HepG2 (cell line): Measurements from ENCODE around the gene SERPINB1. TPM values are rescaled to one million over a fixed set of nuclear protein-coding genes. Genes with fewer than 3 reads are reported as not detected.
A peak's percentile ranks its signal among the peaks of the same experiment; 100 is the strongest.

Source experiments
- ATAC-seq: fragments of 200-7000 bp; cut with Tn5 transposase; 3 replicates; pipeline ENCODE4 v1.9.1; 2020; ENCODE audit warnings: mild to moderate bottlenecking, moderate library complexity
- BruUV-seq: library from RNA; stranded (reverse); fragments of 400-500 nt; replicated peaks from 2 replicates; lab custom pipeline; 2021; lab: Mats Ljungman, UMichigan
- CTCF ChIA-PET: fragments of 300-600 bp; formaldehyde crosslinking; extraction: SDS; loops from one replicate; lab custom pipeline; 2021; ENCODE audit warnings: low total read pairs, inconsistent platforms, low intra/inter-chr PET ratio; lab: Yijun Ruan, JAX
- POLR2A ChIA-PET: fragments of 350-600 bp; sonication (Branson Sonifier 250); formaldehyde crosslinking; loops from one replicate; lab custom pipeline; 2020; ENCODE audit warnings: antibody characterized with exemption, inconsistent platforms; lab: Yijun Ruan, JAX
- DNase-seq: peaks from one replicate; pipeline ENCODE4 v3.0.0-alpha.2; 2015; ENCODE audit warnings: low spot score
- FAIRE-seq: peaks from 3 replicates; lab custom pipeline; 2011; peaks lifted over from hg19 to GRCh38; lab: Jason Lieb, UNC
- H2AFZ ChIP-seq: one replicate; pipeline ENCODE4 v1.6.1; 2011; ENCODE audit warnings: low read length, inconsistent platforms
- H3K27ac ChIP-seq: fragments of 300-600 bp; 3 replicates; pipeline ENCODE4 v1.8.0; 2011; ENCODE audit warnings: mixed run types, mild to moderate bottlenecking, mixed read lengths, low read length, inconsistent platforms; ENCODE audit not compliant: insufficient read depth; ENCODE audit errors: extremely low read length
- H3K27me3 ChIP-seq, 2 experiments: fragments of 200-600 bp in 1 of 2; 2 replicates in 1 of 2; 3 replicates in 1 of 2; pipeline versions ENCODE4 v1.6.0 to v1.8.0; 2011; ENCODE audit warnings: low read length in 2 of 2, mild to moderate bottlenecking in 2 of 2, moderate library complexity in 2 of 2, inconsistent platforms in 1 of 2; ENCODE audit not compliant: insufficient read depth in 2 of 2, control insufficient read depth in 1 of 2
- H3K36me3 ChIP-seq, 2 experiments: fragments of 200-600 bp in 1 of 2; replicated peaks in 1 of 2; 2 replicates in 1 of 2; 3 replicates in 1 of 2; pipeline versions ENCODE4 v1.5.1 to v1.8.0; 2011; ENCODE audit warnings: low read length in 2 of 2, inconsistent platforms in 1 of 2; ENCODE audit not compliant: insufficient read depth in 2 of 2, control insufficient read depth in 1 of 2
- H3K4me1 ChIP-seq: 2 replicates; pipeline ENCODE4 v1.5.1; 2012; ENCODE audit warnings: low read length, inconsistent platforms; ENCODE audit not compliant: insufficient read depth
- H3K4me2 ChIP-seq: 2 replicates; pipeline ENCODE4 v1.6.0; 2011; ENCODE audit warnings: low read depth, low read length, inconsistent platforms
- H3K4me3 ChIP-seq, 3 experiments: fragments of 200-600 bp in 1 of 3; sonication (generic), shearing (Covaris generic) in 1 of 3; replicated peaks in 1 of 3; 2 replicates each; pipeline ENCODE4 v1.5.1; 2011 to 2016; ENCODE audit warnings: low read length in 3 of 3, inconsistent platforms in 2 of 3, low read depth in 2 of 3, mild to moderate bottlenecking in 2 of 3, control low read depth in 1 of 3, mixed read lengths in 1 of 3; ENCODE audit not compliant: insufficient read depth in 1 of 3
- H3K79me2 ChIP-seq: one replicate; pipeline ENCODE4 v1.6.1; 2011; ENCODE audit warnings: low read length, inconsistent platforms; ENCODE audit not compliant: insufficient read depth
- H3K9ac ChIP-seq: 2 replicates; pipeline ENCODE4 v1.6.0; 2011; ENCODE audit warnings: mild to moderate bottlenecking, low read depth, low read length, inconsistent platforms; ENCODE audit not compliant: insufficient read depth
- H3K9me3 ChIP-seq: 2 replicates; pipeline ENCODE4 v1.5.1; 2012; ENCODE audit warnings: mild to moderate bottlenecking, low read length
- H4K20me1 ChIP-seq: 2 replicates; pipeline ENCODE4 v1.6.0; 2011; ENCODE audit warnings: inconsistent platforms, mild to moderate bottlenecking, low read length, moderate library complexity; ENCODE audit not compliant: insufficient read depth
- ETV5 ChIP-seq: IDR thresholded peaks from 2 replicates; pipeline ENCODE4 v1.6.1; 2018; ENCODE audit warnings: missing biosample characterization, missing genetic modification reagents, inconsistent platforms, borderline replicate concordance
- HCFC1 ChIP-seq: fragments of 150-350 bp; IDR thresholded peaks from 2 replicates; pipeline ENCODE4 v1.6.1; 2014; ENCODE audit warnings: low read depth, low read length
- POGK ChIP-seq: sonication (generic); formaldehyde crosslinking; conservative IDR thresholded peaks from 2 replicates; pipeline ENCODE4 v1.8.0; 2022; ENCODE audit warnings: mild to moderate bottlenecking, moderate library complexity, missing genetic modification reagents
- SUZ12 ChIP-seq: fragments of 150-350 bp; IDR thresholded peaks from 2 replicates; pipeline ENCODE4 v1.6.1; 2014; ENCODE audit warnings: low read depth, low read length
- ZBTB33 ChIP-seq: sonication (generic); formaldehyde crosslinking; IDR thresholded peaks from 2 replicates; pipeline ENCODE4 v1.4.0; 2020; ENCODE audit warnings: missing genetic modification reagents
- ZNF142 ChIP-seq: sonication (generic); formaldehyde crosslinking; IDR thresholded peaks from 2 replicates; pipeline ENCODE4 v1.4.0; 2020; ENCODE audit warnings: missing genetic modification reagents
- ZNF230 ChIP-seq: sonication (generic); formaldehyde crosslinking; IDR thresholded peaks from 2 replicates; pipeline ENCODE4 v1.4.0; 2020; ENCODE audit warnings: mild to moderate bottlenecking, missing genetic modification reagents
- ZNF253 ChIP-seq: sonication (generic); formaldehyde crosslinking; IDR thresholded peaks from 2 replicates; pipeline ENCODE4 v1.8.0; 2022; ENCODE audit warnings: mild to moderate bottlenecking, missing genetic modification reagents, borderline replicate concordance
- ZSCAN29 ChIP-seq: sonication (generic); formaldehyde crosslinking; conservative IDR thresholded peaks from 2 replicates; pipeline ENCODE4 v1.4.0; 2020; ENCODE audit warnings: mild to moderate bottlenecking, missing genetic modification reagents
- WGBS: methylation state at CpG from one replicate; pipeline ENCODE4 v1.1.6; 2017; ENCODE audit warnings: low lambda C conversion rate; 5-methylcytosine and 5-hydroxymethylcytosine counted together
- in situ Hi-C: cut with HindIII; loops from 2 replicates; pipeline ENCODE4 v1.10.0; 2017; ENCODE audit warnings: low pct_unique_long_range_greater_than_20kb; ENCODE audit not compliant: extremely low pct_ligation_motif_present
- intact Hi-C: fragments of 100-400 bp; cut with micrococcal nuclease; formaldehyde crosslinking; loops from one replicate; pipeline ENCODE4 v1.10.0; 2022; ENCODE audit not compliant: unreplicated experiment
- polyA plus RNA-seq, 8 experiments: library from polyadenylated mRNA; depleted of rRNA in 3 of 8; stranded (reverse) in 7 of 8; unstranded in 1 of 8; fragments of >200 nt; fragmentation: Illumina TruSeq in 4 of 8; extraction: Trizol in 4 of 8; gene quantifications; 2 replicates each; pipeline versions ENCODE4 v1.2.1 to v1.2.3, GENCODE V29; 2011 to 2016; ENCODE audit warnings: low read depth in 4 of 8, missing spikeins in 1 of 8, mixed read lengths in 1 of 8; ENCODE audit not compliant: insufficient read depth in 1 of 8
- total RNA-seq, 5 experiments: library from RNA; depleted of rRNA; stranded (reverse); fragments of >200 nt; fragmentation: Illumina TruSeq; extraction: Trizol; gene quantifications; 2 replicates each; pipeline ENCODE4 v1.2.3, GENCODE V29; 2016; ENCODE audit warnings: low read depth in 1 of 5
- TF ChIP-seq, protein P1 (sequence below): sonication (generic); formaldehyde crosslinking; IDR thresholded peaks from 2 replicates; pipeline ENCODE4 v1.5.0; 2020; ENCODE audit warnings: missing genetic modification reagents

Gene SERPINB1
- total and polyA plus RNA-seq, 2 of the 13 experiments (the other 11 are each of a cell fraction or from before 2014, with no cell fraction given) = 41.4 to 60.5 TPM

GRCh38 chr6:2839982-2840748 lies 1.5 kb downstream of the SERPINB1 start:
- ChIA-PET CTCF (no interaction called here), POLR2A (interaction anchor here (0.9 to 4.4 kb wide), 24 partner anchors 11 to 154 kb away, joined by 3 to 68 read pairs (median 8); partner anchors contain the start of genes SERPINB6, SERPINB9 and WRNIP1)
- no peaks in the 10 kb centered on the region for H3K27me3 ChIP-seq
- peaks cover 62% of the 10 kb centered on the region for H3K4me1 ChIP-seq
- in situ Hi-C loops = loop anchor here (5.0 kb wide), 2 partner anchors 43 to 72 kb away; no protein-coding TSS in a partner anchor
- H3K79me2 ChIP-seq = peaks cover 11% of the 10 kb centered on the region
- peak overlapping the region; percentile 95 for H3K9ac ChIP-seq
- WGBS = 65% methylated on average over 12 of the region's 12 CpGs
- peak overlapping the region; percentile 97 for H3K27ac ChIP-seq
- DNase-seq (no peak), FAIRE-seq (no peak), ATAC-seq (no peak)
- no peaks in the 10 kb centered on the region for H3K9me3 ChIP-seq
- H3K36me3 ChIP-seq = peaks cover 3 to 13% of the 10 kb centered on the region in 2 experiments
- peak overlapping the region; percentile 66 to 86 (median 75) for H3K4me3 ChIP-seq
- H2AFZ ChIP-seq = no peak overlapping the region
- H3K4me2 ChIP-seq = peak overlapping the region; percentile 98
- BruUV-seq = TSS peak; percentile 52
- H4K20me1 ChIP-seq = no peaks in the 10 kb centered on the region
- intact Hi-C loops = loop anchor here (2.0 kb wide), 2 partner anchors 31 to 75 kb away; partner anchors contain the start of gene WRNIP1
- TF ChIP-seq SUZ12 (no peak), ZBTB33 (CRISPR knock-in tag) (peak; percentile 59), ZNF230 (CRISPR knock-in tag) (no peak), ZNF253 (CRISPR knock-in tag) (no peak), HCFC1 (no peak), POGK (CRISPR knock-in tag) (no peak), ZNF142 (no peak), ETV5 (CRISPR knock-in tag) (no peak), ZSCAN29 (CRISPR knock-in tag) (no peak)
- TF ChIP-seq, protein P1, sequence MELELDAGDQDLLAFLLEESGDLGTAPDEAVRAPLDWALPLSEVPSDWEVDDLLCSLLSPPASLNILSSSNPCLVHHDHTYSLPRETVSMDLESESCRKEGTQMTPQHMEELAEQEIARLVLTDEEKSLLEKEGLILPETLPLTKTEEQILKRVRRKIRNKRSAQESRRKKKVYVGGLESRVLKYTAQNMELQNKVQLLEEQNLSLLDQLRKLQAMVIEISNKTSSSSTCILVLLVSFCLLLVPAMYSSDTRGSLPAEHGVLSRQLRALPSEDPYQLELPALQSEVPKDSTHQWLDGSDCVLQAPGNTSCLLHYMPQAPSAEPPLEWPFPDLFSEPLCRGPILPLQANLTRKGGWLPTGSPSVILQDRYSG (CRISPR knock-in tag) = no peak
